Activated naive CD4-positive, alpha-beta T cell treated with anti-CD3 and anti-CD28 coated beads, Interleukin-2, amount 50 U/mL, for 16 hours (primary cell): ENCODE results near the gene TMEM45B.
"Not testable (repeated sequence)": the region's sequence is repeated elsewhere in the genome, so short reads cannot be mapped to it uniquely, and the experiment has no call there.

Experiments used
- DNase-seq: peaks from one replicate; pipeline ENCODE4 v3.0.0-alpha.2; 2020

Gene TMEM45B

DNA sequence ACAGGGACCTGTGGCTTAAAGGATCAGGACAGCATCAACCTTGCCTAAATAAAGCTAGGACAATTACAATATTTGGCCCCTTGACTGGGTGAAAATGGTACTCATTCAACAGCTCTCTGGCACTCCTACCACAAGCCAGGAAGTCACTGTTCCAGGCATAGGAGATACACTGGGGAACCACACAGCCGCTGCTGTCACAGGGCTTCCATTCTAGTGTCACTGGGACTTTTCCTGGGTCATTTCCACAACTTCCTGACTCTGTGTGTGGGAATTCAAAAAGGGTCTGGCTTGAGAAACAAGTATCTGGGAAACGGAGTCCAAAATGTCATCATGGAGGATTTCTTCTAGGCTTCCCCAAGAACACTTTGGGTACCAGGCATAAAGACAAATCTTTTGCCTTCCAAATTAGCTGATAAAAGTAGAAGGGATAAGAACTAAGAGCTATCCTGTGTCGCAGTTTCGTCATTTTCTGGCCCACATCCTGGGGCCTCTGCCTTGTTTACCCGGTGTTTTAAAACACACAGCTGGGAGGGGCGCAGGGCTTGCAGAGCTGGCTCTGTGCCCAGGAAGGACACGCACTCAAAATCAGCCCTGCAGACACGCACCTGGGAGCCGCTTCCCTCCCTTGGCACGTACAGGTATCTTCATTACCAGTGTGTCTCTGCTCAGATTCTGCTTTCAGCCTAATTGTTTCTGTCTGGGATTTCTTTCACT lies 38.0 kb downstream of the TMEM45B start:
- peak; percentile 56 for DNase-seq

DNA sequence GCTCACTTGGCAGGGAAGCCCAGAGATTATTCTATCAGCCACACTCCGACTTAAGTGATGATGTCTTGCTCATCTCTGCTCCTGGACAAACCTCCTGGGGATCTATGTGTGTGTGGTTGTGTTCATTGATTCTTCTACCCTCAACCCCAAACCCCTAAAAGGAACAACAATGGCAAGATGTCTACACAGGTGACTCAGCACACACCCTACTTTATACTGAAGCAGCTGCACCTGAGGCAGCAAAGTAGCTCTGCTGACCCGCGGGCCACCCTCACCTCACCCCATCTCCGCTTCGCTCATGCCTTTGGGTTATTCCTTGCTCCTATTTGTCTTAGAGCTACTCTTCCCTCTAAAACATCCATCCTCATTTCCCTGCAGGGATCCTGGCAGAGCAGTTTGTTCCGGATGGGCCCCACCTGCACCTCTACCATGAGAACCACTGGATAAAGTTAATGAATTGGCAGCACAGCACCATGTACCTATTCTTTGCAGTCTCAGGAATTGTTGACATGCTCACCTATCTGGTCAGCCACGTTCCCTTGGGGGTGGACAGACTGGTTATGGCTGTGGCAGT lies 38.7 kb downstream of the TMEM45B start:
- no peak for DNase-seq

DNA sequence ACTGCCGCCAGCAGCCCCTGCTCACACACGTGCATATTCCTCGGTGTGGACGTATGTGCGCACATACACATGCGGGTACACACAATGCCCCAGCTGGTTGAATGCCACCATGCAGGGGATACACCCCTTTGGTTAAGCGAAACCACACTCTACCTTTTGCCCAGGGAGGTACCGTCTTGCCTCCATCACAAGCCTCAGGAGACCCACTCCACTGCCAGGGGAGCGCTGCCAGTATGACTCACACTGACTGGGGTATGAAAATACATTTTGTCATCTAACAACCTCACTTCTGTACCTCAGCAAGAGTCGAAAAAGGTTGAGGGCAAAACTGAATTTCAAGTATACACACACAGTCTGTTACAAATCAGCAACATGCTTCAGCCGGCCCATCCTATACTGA lies 39.4 kb downstream of the TMEM45B start:
- DNase-seq: no peak

DNA sequence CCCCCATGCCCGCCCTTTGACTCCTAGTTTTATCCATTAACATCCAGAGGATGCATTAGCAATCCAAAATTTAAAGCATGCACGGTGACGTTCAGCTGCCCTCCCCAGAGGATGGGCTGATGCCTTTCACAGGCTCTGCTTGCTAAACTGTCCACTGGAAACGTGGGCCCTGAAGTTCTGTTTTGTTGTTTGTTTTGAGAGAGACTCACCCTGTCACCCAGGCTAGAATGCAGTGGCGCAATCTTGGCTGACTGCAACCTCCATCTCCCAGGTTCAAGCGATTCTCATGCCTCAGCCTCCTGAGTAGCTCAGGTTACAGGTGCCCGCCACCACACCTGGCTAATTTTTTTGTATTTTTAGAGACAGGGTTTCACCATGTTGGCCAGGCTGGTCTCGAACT lies 40.4 kb downstream of the TMEM45B start:
- no peak for DNase-seq

DNA sequence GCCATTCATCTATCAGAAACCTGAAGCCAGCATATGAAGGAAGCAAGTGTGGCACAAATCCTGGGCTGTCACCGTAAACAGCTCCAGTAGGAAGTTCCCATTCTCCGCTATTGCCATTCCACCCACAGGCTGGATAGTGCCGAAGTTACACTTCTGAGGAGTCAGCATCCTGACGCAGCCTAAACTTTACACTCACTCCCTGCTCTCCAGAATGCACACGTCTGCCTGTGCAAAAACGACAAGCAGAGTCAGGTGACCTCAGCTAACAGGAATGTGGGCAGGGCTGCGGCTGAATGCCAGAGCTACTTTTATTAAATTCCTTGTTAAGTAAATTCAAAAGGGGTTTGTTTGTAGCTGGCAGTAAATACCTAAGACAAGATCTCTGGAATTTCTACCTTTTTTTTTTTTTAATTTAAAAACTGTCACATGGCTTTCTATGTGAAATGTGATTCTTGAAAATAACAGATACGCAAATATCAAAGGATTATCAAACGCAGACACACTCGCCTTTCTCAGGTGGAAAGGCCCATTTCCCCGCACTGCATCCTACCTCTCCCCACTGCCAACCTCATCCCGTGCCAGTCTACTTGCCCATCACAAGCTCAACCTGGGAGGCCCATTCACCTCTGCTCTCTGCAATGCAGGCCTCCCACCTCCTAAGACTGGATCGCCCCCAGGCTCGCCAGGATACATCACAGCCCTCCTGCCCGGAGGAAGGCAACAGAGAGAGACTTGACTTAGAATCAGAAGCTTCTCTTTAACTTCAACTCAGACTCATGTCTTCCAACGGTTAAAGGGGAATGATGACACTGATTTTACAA lies 46.3 kb downstream of the TMEM45B start:
- no peak for DNase-seq

DNA sequence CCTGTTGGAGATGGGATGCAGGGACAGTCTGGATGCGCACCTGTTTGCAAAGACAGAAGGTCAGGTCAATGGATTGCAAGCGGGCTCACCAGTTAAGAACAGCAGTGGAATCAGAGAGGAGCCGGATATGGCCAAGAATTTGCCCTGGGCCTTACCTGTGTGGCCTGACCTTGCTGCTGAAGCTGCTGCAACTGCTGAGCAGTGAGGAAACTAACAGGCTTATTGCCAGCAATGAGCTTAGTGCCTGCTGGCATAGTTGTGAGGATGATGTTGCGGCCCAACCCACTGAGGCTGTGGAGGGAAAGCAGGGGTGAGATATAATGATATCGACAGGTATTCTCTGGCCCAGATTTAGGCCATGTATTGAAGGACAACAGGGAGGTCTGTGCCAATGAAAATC lies 49.2 kb downstream of the TMEM45B start:
- no peak for DNase-seq

DNA sequence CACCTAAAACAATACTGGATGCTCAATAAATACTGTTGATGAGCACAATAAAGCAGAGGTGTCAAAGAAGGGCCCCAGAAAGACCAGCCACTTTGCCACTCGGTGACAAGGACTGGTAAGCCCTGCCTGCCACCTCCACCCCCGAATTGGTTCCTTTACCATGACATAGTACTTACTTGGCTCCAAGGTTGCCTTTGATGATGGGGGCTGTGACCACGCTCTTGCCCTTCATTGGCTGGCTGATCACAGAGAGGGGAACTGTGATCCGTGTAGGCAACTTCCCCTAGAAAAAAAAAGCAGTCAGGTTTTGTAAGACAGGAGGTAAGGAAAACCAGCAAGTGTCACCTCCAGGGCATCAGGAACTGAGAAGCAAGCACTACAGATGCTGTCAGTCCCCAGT lies 50.1 kb downstream of the TMEM45B start:
- no peak for DNase-seq

DNA sequence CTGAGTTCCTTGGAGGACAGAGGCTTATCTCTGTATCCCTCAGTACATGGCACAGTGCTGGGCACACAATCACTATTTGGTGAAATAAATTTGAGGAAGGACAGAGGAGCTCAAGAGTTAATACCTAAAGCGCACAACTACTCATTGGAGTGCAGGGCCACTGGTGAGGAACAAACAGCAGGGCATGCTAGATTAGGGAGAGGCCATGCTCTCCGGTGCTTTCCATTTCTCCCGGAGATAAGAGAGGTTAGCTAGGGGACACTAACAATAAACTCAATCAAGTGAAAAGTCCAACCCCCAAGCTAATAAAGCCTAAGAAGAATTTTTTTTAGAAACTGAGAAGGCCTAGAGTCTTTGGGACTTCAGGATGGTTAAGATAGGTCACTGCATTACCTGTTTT lies 50.7 kb downstream of the TMEM45B start:
- no peak for DNase-seq

DNA sequence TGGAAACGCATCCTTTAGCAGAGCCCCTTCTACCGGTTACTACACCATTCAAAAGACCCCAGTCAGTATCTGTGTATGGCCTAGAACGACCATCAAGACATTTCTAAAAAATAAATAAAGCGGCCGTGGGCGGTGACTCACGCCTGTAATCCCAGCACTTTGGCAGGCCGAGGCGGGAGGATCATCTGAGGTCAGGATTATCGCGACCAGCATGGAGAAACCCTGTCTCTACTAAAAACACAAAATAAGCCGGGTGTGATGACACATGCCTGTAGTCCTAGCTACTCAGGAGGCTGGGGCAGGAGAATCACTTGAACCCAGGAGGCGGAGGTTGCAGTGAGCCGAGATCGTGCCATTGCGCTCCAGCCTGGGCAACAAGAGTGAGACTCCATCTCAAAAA lies 53.0 kb downstream of the TMEM45B start:
- DNase-seq: not testable (repeated sequence)

DNA sequence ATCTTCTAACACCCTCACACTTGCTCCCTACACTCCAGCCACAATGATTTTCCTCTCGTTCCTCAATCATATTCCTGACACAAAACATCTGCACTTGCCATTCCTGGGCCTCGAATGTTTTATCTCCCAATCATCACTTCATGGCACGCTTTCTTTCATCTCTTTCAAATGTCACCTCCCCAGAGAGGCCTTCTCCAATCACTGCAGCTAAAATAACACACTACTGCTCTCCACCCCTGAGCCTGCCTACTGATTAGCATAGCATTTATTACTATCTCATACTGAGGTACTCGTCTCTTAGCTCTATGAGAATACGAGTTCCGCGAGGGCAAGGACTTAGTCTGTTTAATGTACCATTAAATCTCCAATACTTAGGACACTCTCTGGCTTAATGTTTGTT lies 56.3 kb downstream of the TMEM45B start:
- DNase-seq: no peak

DNA sequence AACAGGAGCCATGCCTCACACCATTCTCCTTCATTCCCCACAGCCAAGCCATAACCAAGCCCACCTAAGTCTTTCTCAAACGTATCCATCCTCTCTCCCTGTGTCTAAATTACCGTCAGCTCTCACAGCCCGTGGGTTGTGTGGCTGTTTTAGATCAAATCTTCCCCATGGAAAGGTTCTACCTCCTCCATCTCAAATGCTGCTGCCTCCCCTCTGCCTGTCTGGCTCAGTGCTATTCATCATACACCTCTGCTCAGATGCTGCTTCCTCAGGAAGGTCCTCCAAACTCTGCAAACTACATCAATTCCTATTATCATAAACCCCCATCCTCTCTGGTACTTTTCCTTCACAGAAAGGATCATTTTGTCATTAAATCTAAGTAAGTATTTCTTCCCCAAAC lies 64.7 kb downstream of the TMEM45B start:
- no peak for DNase-seq

DNA sequence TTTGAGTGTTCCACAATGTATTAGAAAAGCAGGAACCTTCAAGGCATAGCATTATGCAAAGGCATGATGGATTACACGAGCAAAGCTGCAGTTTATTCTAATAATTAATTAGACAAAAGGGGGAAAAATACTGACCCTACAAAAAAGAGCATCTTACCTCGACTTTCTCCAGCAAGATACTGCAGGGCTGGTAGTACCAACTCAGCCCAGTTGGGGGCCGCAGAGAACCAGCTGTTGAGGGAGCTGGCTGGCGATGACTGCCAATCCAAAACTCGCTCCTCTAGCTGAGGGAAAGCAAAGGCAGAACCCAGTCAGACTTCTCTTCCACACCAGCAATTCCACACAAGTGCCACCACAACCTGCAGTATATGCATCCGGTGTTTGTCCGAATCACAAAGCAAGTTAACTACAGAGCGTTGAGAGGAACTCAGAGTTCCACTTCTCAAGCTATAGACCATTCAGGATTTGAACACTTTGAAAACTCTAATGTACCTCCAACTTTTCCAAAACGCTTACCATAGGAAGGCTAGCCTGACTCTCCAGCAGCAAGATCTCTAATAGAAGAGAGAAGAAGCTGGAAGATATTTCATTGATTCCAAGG lies 66.0 kb downstream of the TMEM45B start:
- DNase-seq: peak; percentile 54

DNA sequence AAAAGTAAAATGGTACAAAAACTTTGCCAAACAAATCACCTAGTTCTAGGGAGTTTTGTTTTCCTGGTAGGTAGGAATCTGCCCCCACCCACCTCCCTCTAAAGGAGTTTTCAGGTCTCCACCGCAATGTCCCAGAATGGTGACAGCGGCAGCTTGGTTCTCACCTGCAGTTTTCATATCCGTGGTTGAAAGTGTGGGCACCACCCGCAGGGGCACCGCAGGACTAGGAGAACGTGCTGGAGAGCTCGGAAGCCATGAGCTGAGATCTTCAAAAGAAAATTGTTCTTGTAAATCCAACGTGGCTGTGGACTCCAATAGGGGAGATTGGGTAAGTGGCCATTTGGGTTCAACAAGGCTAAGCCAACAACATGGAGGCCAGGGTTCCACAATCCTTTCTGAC lies 68.9 kb downstream of the TMEM45B start:
- no peak for DNase-seq

DNA sequence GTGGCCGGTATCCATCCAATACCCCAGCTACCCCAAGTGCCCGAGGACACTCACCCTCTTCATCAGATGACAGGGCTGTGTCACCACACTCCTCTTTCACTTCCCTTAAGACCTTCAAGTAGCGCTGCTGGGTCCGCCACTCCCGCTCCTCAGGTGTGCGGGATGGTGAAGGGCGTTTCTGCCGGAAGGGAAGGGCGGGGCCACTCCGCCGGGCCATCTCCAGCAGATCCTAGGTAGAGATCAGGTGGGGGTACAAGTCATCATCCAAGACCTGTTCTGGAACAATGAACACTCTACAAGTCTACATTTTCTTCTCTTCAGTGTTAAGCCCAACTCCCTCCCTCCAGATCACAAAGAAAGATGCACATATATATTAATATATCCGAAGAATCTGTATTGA lies 69.7 kb downstream of the TMEM45B start:
- DNase-seq: no peak

DNA sequence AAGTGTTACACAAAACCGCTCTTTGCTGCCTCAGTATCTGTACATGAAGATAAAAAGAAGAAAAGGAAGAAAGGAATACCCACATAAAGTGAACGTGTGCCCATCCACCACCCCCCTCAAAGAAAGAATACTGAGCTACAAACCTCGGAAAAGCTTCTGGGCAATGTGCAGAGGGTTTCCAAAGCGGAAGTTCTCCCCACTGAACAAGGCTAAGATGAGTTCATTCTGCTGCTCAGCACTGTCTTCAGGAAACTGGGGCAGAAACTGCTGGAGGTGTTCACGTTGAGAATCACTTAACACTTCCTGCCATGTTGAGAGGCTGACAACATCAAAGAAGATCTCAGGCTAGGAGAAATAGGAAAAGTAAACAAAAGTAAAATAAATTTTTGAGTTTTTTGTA lies 72.8 kb downstream of the TMEM45B start:
- DNase-seq: no peak

DNA sequence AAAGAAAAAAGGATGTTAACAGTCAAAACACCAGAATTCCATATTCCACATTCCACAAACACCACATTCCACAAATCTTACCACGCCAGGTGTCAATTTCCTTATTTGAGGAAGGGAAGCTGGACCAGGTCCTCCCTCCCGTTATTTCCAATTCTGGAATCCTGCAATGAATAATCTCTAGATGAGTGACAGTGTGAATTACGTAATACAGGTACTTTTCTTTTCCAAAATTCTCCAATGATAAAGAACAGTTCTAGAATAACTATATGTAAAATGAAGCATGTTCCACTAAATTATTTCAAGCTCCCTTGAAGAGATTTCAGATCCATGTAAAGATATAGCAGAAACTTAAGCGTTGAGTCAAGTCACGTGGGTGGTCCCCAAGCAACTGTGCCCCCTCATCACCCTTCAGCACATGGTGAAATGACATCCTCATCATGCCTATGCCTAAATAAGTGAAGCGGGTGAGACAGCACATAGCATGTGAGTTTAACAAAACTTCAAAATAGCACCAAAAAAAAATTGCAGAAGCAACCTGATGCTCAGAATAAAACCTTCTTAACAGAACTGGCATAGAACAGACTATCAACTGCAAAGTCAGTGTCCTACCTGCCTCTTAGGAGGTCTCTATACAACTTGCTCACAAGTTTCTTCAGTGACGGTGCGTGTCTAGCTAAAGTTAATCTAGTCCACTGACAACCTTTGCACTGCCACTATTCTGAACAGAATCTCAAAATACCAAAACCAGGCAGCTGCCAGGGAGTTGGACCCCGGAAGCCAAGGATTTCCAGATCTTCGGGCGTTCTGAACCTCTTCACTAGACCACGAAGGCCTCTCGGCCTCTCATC lies 78.9 kb downstream of the TMEM45B start:
- DNase-seq: no peak

DNA sequence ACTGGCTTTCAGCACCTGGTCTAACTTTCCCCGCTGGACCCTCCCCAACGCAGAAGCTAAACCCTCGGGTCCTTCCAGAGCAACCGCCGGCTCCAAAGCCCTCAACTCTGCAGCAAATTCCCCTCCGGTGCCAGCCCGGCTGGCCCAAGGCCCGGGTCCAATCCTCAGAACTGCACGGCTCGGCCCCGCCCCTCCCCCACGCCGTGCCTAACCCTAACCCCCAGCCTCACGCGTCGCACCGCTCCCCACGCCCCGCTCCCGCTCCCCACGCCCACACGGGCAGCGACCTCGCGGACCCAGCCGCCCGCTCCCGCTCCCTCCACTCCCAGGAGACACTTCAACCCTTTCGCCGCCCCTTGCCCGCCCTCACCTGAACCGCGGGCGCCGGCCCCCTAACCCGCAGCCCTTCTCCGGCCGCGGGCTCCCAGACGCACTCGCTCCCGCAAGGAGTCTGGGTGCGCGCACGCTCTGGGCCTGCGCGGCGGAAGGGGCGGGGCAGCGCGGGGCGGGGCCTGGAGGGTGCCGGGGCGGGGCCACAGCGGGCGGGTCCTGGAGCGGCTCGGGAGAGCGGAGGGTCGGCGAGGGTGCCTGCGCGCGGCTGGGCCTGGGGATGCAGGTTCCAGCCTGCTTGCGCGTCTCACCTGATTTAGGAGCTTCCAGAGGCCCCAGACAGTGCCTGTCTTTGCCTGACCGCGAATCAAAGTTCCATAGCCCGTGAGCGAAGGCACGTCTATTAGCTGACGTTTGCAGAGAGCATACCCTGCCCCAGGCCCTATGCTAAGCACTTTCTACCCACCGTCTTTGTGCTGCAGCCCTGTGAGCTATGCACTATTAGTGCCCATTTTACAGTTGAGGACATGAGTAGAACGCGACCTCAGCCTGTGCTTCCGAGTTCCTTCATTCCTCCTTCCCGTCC lies 79.7 kb downstream of the TMEM45B start, which contains the start of gene NFRKB:
Gene NFRKB, minus strand, starts transcription at position 453 of the 916 bp plus-strand sequence. CDS start 2,729 bp downstream, outside the sequence.
- DNase-seq: peak; percentile 86

DNA sequence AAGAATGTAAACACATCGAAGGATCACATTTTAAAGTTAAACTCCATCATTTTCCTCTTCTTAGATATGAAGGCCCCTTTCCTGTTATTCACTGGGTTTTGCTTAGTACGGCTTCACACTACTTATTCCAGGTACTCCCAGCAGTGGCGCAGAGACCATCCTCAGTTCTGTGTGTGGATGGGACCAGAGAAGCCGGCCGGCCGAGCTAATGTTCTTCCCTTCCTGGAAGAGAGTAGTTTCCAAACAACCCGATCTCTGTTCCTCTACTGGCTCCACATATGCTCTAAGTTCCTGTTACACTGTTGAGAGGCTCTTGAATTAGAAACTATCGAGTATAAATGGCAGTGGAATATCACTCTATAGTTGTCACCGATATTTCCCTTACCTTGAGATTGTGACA lies 80.4 kb downstream of the TMEM45B start:
- no peak for DNase-seq

DNA sequence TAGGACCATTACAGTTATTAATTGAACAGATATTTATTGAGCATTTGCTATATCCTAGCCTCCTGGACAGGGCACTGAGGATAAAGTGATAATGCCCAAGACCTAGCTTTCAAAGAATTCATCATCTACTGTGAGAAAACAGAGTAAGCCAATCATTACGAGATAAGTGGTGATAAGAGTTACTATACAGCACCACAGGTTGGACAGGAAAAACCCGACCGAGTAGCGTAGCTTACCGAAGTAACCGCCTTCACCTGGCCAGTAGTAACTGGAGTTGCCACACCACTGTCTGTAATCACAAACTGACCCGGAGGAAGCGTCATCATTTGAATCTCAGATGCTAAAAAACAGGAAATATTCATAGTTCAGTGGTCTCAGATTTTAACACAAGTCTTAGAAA lies 89.8 kb downstream of the TMEM45B start:
- DNase-seq: no peak
